C4-2B (cell line): ENCODE results near the gene KLHL18.
A peak's percentile ranks its signal among the peaks of the same experiment; 100 is the strongest.

Experiments used
- CTCF ChIP-seq: fragments of 450-650 bp; conservative IDR thresholded peaks from 2 replicates; pipeline ENCODE4 v1.5.1; 2017; ENCODE audit warnings: mild to moderate bottlenecking
- ZFX ChIP-seq: fragments of 450-650 bp; IDR thresholded peaks from 2 replicates; pipeline ENCODE4 v1.6.1; 2017

GRCh38 chr3:47250309-47251060 lies 32.3 kb upstream of the KLHL18 start:
- TF ChIP-seq CTCF: peak; percentile 44
- TF ChIP-seq ZFX: no peak
